ENCODE results near the gene DNAJC8.
A peak's percentile ranks its signal among the peaks of the same experiment; 100 is the strongest.

Gene DNAJC8

GRCh38 chr1:28249013-28249865 is 16.4 kb upstream of the DNAJC8 start:
- no peak for DNase-seq

- peak; percentile 80 for DNase-seq
These were observed 15.6 kb upstream of the DNAJC8 start for GRCh38 chr1:28248273-28249012.

- DNase-seq, result no peak
These were observed 14.9 kb upstream of the DNAJC8 start for GRCh38 chr1:28247612-28248272.

- DNase-seq, result no peak
These were observed 13.6 kb upstream of the DNAJC8 start for GRCh38 chr1:28246427-28246832.

GRCh38 chr1:28244549-28245251 is 11.9 kb upstream of the DNAJC8 start:
- DNase-seq, result no peak

- no peak for DNase-seq
These were observed 11.0 kb upstream of the DNAJC8 start for GRCh38 chr1:28243685-28244311.

- no peak for DNase-seq
These were observed 8.9 kb upstream of the DNAJC8 start for GRCh38 chr1:28241638-28242241.

GRCh38 chr1:28240024-28240423 is 7.2 kb upstream of the DNAJC8 start:
- no peak for DNase-seq

- DNase-seq, result no peak
These were observed 6.2 kb upstream of the DNAJC8 start for GRCh38 chr1:28239004-28239403.

GRCh38 chr1:28236656-28237322 is 4.0 kb upstream of the DNAJC8 start:
- DNase-seq, result no peak

GRCh38 chr1:28235755-28236655 is 3.2 kb upstream of the DNAJC8 start, which contains the start of gene ATP5IF1:
ATP5IF1 (plus strand) TSS chr1:28236124; CDS start chr1:28236184, 60 bp downstream.
- peak; percentile 91 for DNase-seq

GRCh38 chr1:28233264-28233606 is 406 bp upstream of the DNAJC8 start:
- DNase-seq, result no peak

- DNase-seq, result no peak
These were observed 2.8 kb downstream of the DNAJC8 start for GRCh38 chr1:28229996-28230395.

- DNase-seq, result no peak
These were observed 3.7 kb downstream of the DNAJC8 start for GRCh38 chr1:28229089-28229488.

- no peak for DNase-seq
These were observed 19.5 kb downstream of the DNAJC8 start for GRCh38 chr1:28213315-28213714.

GRCh38 chr1:28209700-28210099 is 23.1 kb downstream of the DNAJC8 start:
- DNase-seq, result no peak

- peak; percentile 61 for DNase-seq
These were observed 23.9 kb downstream of the DNAJC8 start for GRCh38 chr1:28208818-28209441.

- no peak for DNase-seq
These were observed 27.6 kb downstream of the DNAJC8 start for GRCh38 chr1:28205243-28205642.

- DNase-seq, result no peak
These were observed 32.5 kb downstream of the DNAJC8 start for GRCh38 chr1:28200234-28200873.
